NCI-H2029 (cell line): ENCODE results near the gene NELL2.
"Not testable (repeated sequence)": the region's sequence is repeated elsewhere in the genome, so short reads cannot be mapped to it uniquely, and the experiment has no call there.

Experiments used
- DNase-seq: peaks from one replicate; lab custom pipeline; 2025; lab: John Stamatoyannopoulos, UW

The NELL2 gene

DNA sequence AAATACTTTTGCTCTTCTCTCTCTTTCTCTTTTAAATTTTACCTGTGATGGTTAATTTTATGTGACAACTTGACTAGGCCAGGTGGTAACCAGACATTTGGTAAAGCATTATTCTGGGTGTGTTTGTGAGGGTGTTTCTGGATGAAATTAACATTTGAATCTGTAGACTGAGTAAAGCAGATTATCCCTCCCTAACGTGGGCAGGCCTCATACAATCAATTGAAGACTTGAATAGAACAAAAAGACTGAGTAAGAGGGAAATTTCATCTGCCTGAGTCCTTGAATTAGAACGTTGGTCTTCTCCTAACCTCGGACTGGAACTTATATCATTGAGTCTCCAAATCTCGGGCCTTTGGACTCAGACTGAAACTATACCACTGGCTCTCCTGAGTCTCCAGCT, 182.1 kb downstream of the NELL2 start:
- no peak for DNase-seq

GRCh38 chr12:44689587-44689986, 186.5 kb downstream of the NELL2 start:
- no peak for DNase-seq

DNA sequence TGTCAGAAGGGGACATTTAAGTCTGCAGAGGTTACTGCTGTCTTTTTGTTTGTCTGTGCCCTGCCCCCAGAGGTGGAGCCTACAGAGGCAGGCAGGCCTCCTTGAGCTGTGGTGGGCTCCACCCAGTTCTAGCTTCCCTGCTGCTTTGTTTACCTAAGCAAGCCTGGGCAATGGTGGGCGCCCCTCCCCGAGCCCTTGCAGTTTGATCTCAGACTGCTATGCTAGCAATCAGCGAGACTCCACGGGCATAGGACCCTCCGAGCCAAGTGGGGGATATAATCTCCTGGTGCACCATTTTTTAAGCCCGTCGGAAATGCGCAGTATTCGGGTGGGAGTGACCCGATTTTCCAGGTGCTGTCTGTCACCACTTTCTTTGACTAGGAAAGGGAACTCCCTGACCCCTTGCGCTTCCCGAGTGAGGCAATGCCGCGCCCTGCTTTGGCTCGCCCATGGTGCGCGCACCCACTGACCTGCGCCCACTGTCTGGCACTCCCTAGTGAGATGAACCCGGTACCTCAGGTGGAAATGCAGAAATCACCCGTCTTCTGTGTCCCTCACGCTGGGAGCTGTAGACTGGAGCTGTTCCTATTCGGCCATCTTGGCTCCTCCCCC, 189.2 kb downstream of the NELL2 start:
- not testable (repeated sequence) for DNase-seq

GRCh38 chr12:44677724-44678123, 198.4 kb downstream of the NELL2 start:
- DNase-seq = no peak

- no peak for DNase-seq
Observed at GRCh38 chr12:44674875-44675274, 201.2 kb downstream of the NELL2 start.

DNA sequence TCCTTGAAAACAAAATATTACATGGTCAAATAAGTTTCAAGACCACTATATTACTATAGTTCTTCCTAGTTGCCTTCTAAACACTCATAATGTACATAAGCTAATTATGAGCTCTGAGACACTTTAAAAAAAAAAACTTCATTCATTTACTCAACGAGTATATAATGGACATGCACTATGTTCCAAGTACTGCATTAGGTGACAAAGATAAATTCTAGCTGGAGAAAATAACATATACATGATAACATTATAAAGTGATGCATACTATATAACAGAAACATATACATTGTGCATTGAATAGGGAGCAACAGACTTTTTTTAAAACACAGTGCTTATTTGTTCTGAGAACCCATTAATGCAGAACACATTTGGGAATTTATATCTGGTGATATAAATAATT, 202.3 kb downstream of the NELL2 start:
- DNase-seq = no peak

- DNase-seq = no peak
Observed at GRCh38 chr12:44672042-44672441, 204.1 kb downstream of the NELL2 start.

DNA sequence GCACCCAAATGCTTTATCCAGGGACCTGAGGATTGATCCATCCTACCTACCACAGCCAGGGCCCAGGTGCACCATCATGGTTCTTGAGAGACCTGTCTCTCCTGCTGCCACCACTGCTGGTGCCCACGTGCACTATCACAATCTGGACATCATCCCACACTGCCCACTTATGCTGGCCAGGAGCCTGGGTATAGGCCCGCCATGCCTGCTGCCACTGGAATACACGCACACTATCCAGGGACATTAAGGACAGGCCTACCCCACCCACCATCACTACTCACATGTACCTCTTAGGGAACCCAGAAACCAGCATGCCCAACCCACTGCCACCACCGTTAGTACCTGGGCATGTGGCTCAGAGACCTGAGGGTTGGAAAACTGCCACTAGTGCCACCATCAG, 207.7 kb downstream of the NELL2 start:
- no peak for DNase-seq

GRCh38 chr12:44667461-44667860, 208.7 kb downstream of the NELL2 start:
- DNase-seq = no peak

DNA sequence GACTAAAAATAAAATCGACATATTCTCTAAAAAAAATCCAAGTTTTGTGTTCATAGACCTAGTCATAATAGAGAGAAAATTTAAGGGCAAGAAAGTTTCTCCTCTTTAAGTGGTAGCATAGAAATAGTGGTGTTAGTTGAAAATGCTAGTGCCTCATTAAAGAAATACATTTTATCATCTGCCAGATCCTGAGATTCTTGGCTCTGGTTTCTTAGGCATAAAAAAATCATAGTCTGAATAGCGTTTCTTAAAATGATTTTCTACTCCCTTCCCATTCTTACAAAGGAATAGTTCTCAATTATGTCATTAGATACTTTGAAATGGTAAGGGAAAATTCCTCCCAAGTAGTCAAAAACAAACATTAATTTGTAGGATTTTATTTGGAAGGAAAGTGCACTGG, 212.8 kb downstream of the NELL2 start:
- no peak for DNase-seq

GRCh38 chr12:44655846-44656245, 220.3 kb downstream of the NELL2 start:
- no peak for DNase-seq

GRCh38 chr12:44654646-44655639, 221.2 kb downstream of the NELL2 start:
- DNase-seq = no peak

- DNase-seq = no peak
Observed at GRCh38 chr12:44653861-44654527, 222.1 kb downstream of the NELL2 start.

DNA sequence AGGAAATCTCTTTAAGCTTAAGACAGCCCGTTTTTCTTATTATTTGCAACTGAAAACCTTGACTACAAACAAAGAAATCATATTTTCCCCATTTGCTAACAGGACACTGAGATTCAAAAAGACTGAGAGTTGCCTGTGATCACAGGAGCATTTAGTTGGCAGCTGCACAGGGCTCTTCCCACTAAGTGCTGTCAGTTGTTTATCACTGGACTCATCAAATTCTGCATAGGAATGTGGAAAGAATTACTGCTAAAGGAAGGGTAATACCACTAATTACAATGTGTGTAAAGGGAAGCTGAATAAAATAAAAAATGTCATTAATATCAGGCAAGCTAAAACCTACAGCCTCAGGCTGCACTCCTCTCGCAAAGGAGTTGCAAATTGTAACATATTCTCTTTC, 226.4 kb downstream of the NELL2 start:
- DNase-seq = no peak

DNA sequence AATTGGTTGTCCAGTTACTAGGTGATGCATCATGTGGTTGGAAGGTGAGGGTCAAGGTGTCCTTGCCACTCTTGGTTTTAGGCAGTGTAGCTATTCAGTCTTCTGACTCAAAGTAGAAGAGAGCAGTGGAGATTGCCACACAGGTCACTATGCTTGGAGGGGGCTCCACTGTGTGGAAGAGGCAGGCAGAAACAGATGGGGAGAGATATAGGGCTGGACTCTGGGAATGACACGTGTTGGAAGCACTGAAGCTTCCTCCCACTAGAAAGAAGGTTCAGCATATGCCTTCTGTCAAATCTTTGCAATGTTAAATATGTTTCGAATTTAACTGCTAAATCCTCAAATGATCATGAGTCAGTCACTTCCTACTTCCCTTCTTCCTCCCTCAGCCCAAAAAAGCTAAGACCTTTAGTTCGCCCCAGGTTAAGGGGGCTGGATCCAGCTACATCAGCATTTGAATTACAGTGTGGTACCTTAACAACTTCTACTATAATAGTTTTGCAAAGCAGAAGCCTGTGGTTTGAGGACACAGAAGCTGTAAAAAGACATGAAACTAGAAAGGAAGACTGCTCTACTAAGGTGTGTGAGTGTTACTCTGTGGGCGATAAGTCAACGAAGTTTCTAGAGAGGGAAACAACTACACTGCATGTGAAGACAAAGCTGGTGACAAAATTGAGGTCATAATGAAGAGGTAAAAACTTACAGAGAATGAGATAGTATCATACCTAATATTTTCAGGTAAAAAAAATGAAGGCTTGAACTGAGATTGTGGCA, 228.0 kb downstream of the NELL2 start:
- DNase-seq = no peak

DNA sequence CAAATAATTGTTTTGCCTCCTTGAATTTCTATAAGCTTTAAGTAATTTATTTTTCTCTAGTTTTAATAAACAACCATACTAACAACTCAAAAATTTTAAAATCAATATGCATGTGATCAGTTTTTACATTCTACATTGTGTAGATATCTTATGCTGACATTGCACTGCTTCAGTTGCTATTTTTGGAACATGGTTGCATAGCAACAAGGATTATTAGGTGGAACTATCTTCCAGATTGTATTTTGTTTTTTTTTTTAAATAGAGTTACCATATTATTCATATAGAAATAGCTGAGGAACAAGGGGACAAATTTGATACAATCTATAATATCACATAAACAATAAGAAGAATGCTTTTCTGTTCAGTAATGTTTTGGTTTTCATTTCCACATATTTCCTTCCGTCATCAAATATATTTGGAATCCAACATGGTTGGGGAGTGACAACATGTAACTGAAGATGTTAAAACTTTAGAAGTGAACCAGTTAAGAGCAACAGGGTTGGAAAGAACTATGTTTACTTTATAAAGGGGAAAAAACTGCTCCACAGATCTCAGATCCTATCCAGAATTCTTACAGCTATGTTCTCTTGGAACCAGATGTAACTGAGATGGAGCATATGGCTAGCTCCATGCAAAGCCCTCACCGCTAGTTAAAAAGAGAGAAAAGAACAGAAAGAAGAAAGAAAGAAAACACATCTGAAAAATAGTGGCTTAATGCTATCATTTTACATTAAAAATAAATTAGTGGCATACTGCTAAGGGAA, 235.5 kb downstream of the NELL2 start:
- no peak for DNase-seq

- DNase-seq = no peak
Observed at GRCh38 chr12:44637875-44638274, 238.2 kb downstream of the NELL2 start.

DNA sequence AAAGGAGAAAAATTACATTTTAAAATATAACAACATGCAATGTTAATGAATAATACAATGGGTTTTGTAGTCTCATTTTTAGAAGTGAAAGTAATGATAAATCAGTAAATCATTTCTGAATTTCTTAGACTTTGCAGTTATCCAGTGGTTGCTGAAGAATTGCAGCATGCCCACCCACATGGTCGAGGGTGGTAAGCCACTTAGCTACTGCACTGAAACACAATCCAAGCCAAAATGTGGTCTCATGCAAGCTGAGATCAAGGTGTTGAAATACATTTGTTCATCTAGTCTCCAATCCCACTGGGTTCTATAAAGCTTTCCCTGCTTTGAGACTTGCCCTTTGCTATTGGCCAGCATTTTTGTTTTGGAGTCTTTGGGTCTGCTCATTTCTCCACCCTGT, 247.9 kb downstream of the NELL2 start:
- DNase-seq = no peak

- no peak for DNase-seq
Observed at GRCh38 chr12:44627387-44628166, 248.5 kb downstream of the NELL2 start.

- DNase-seq = no peak
Observed at GRCh38 chr12:44626883-44627282, 249.2 kb downstream of the NELL2 start.

GRCh38 chr12:44618946-44619345, 257.2 kb downstream of the NELL2 start:
- DNase-seq = no peak
